PFSK-1 (cell line): ENCODE results near the gene FRMPD4.

Experiments
- POLR2AphosphoS5 ChIP-seq: IDR thresholded peaks from 2 replicates; pipeline ENCODE4 v1.6.1; 2012; ENCODE audit warnings: low read depth, mild to moderate bottlenecking, control low read depth, low read length, moderate library complexity
- TAF1 ChIP-seq: IDR thresholded peaks from 2 replicates; pipeline ENCODE4 v1.6.1; 2012; ENCODE audit warnings: low read length, control low read depth, borderline replicate concordance; ENCODE audit not compliant: insufficient read depth

GRCh38 chrX:12768491-12768890 is 630.2 kb downstream of the FRMPD4 start:
- no peak for TF ChIP-seq TAF1
- no peak for TF ChIP-seq POLR2AphosphoS5
